Right lobe of liver (tissue), 4 donors: ENCODE results near the gene TMEM178A.

ENCODE experiments used
- CTCF ChIP-seq, 4 donors: fragments of 200-600 bp in 3 of 4; fragments of 450-650 bp in 1 of 4; IDR thresholded peaks; one replicate each; pipeline versions ENCODE4 v1.5.1 to v1.8.0; 2016 to 2022; ENCODE audit warnings: antibody characterized with exemption in 4 of 4, mild to moderate bottlenecking in 2 of 4
- POLR2A ChIP-seq: fragments of 450-650 bp; IDR thresholded peaks from one replicate; pipeline ENCODE4 v1.6.1; 2017; ENCODE audit warnings: antibody characterized with exemption, mild to moderate bottlenecking
- donor health status: DM: no; HTN: no; CAD: no.
- donor health status: DM: no; HTN: no; CAD: no.
- donor health status: DM: no; HTN: yes; CAD: no.

- TF ChIP-seq CTCF (IDR thresholded peaks at IDR 0.05) = no peak
- TF ChIP-seq POLR2A = no peak
Measured at GRCh38 chr2:39658371-39658770, 7.3 kb upstream of the TMEM178A start.
